ENCODE data around the gene SLC22A12.

SLC22A12 gene

DNA sequence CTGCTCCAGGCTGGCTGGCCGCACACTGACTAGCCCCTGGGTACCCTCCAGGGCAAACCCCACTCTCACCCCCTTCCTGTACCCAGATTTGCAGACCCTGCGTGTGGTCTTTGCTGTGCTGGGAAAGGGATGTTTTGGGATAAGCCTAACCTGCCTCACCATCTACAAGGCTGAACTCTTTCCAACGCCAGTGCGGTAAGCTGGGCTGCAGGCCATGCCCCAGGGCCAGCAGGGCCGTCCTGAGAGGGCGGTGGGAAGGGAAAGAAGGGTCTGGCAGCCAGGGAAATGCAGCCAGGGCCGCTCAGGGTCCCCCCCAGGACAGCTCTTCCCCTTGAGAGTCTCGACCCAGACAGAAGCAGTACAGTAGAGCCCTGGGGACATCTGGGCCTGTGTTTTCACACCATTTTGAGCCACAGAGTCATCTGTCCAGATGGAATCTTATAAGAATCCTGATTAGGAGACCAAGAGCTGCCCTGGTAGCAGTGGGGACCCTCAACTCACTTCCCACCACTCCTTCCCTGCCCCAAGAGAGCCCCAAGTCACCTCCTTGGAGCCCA is 22.4 kb upstream of the SLC22A12 start:
- no peaks in the 10 kb centered on the region for H3K36me3 Mint-ChIP-seq
- no peaks in the 10 kb centered on the region for H3K9me3 Mint-ChIP-seq
- no peak for ATAC-seq
- H3K4me1 Mint-ChIP-seq = no peaks in the 10 kb centered on the region
- no peak overlapping the region for H3K4me3 Mint-ChIP-seq
- H3K27ac Mint-ChIP-seq = no peak overlapping the region
- H3K27me3 Mint-ChIP-seq = peaks cover 22% of the 10 kb centered on the region

DNA sequence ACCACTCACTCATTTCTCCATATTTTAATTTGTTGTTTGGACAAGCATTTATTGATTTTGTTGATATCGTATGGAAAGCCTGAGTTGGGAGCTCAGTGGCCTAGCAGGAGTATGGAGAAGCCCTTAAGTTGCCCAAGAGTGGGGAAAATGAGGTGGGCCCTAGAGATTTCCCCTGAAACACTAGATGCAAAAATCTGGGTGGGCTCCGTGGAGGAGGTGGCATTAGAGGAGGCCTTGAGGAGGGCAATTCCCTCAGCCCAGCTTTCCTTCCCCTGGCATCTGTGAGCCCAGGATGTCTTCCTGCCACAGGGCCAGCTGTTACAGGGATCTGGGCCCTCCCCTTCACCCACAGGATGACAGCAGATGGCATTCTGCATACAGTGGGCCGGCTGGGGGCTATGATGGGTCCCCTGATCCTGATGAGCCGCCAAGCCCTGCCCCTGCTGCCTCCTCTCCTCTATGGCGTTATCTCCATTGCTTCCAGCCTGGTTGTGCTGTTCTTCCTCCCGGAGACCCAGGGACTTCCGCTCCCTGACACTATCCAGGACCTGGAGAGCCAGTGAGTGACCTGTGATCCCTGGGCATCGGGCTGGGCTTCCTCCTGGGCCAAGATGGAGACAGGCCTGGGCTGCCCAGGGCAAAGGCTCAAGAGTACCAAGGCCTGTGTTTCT is 21.6 kb upstream of the SLC22A12 start:
- no peaks in the 10 kb centered on the region for H3K36me3 Mint-ChIP-seq
- H3K4me3 Mint-ChIP-seq = no peak overlapping the region

DNA sequence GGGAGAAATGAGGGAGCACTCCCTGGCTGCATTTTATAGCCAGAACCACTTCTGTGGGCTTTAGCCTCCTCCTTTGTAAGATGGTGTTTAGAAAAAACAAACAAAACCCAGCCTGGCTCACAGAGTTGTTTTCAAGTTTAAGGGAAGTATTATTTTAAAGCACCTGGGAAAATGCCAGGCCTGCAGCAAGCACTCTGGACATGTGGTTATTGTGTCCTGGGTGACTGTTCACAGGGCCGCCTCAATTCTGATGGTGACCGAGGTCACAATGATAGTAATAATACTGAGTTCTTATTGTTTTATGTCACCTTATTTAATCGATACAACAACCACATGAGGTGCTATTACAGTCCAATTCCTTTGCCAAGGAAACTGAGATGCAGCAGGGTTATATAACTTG is 20.7 kb upstream of the SLC22A12 start:
- Mint-ChIP-seq H3K4me3 (no peak overlapping the region), H3K9me3 (no peaks in the 10 kb centered on the region), H3K27me3 (peaks cover 12% of the 10 kb centered on the region), H3K4me1 (no peaks in the 10 kb centered on the region), H3K27ac (no peak overlapping the region), H3K36me3 (no peaks in the 10 kb centered on the region)
- no peak for ATAC-seq

More for the DNA sequence above, 21.6 kb upstream of the SLC22A12 start:
- H3K27ac Mint-ChIP-seq = no peak overlapping the region
- H3K9me3 Mint-ChIP-seq = no peaks in the 10 kb centered on the region
- ATAC-seq = no peak
- no peaks in the 10 kb centered on the region for H3K4me1 Mint-ChIP-seq
- H3K27me3 Mint-ChIP-seq = peaks cover 18% of the 10 kb centered on the region

DNA sequence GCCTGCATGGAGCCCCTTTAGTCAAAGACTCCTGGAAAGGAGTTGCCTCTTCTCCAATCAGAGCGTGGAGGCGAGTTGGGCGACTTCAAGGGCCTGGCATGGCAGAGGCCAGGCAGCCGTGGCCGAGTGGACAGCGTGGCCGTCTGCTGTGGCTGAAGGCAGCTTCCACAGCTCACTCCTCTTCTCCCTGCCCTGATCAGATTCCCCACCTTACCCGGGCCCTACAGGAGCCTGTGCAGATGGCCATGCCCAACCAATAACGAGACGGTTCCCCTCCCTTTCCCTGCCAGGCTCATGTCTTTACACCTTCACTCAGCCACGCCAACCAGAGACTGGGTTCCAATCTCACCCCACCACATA is 20.0 kb upstream of the SLC22A12 start:
- ATAC-seq = no peak
- Mint-ChIP-seq H3K4me3 (no peak overlapping the region), H3K4me1 (no peaks in the 10 kb centered on the region), H3K27me3 (peaks cover 12% of the 10 kb centered on the region), H3K27ac (no peak overlapping the region), H3K36me3 (no peaks in the 10 kb centered on the region), H3K9me3 (no peaks in the 10 kb centered on the region)

DNA sequence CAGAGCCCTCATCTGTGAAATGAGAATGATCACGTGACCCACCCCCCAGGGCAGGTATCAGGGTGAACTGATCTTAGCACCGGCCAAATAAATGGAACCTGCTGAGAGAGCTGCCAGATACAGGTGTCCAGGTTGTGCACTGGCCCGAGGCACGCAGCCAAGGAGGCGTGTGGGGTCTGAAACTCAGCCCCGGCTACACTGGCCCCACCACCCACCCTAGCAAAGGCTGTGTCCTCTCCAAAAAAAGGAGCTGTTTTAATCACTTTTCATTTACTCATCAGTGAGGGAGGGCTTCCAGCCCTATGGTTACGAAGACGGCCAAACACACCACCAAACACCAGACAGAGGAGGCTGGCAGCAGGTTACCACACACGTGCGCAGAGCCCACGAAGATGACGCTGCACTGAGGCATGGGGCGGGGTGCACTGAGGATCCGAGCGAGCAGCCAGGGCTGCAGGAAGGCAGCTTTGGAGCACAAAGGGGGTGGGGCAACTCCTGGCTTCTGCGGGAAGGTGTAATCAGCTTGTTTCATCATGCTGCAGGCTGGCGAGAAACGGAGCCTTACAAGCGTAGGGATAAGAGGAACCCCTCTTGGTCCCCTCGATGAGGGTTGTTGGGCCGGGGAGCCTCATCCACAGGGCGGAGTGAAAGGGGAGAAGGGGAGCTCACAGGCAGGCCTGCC is 19.5 kb upstream of the SLC22A12 start:
- Mint-ChIP-seq H3K9me3 (no peaks in the 10 kb centered on the region), H3K4me3 (no peak overlapping the region), H3K27me3 (peaks cover 17% of the 10 kb centered on the region), H3K36me3 (no peaks in the 10 kb centered on the region), H3K4me1 (no peaks in the 10 kb centered on the region), H3K27ac (no peak overlapping the region)
- no peak for ATAC-seq

DNA sequence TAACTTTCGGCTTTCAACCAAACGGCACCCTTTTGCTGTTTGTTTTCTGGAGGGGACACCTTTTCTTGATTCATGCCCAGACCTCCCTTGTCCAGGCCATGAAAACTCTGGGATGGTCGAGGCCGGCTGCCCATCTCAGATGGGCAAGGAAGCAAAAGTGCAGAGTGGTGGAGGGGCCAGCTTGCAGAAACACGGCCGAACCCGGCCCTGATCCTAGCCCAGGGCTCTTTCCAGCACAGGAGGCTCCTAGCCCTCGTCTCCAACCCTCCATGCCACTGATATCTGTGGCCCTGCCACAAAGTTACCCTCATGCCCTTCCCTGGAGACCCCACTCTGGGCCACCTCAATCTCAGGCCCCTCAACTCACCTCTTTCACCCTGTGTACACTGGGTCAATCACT is 18.9 kb upstream of the SLC22A12 start:
- ATAC-seq = no peak
- no peak overlapping the region for H3K4me3 Mint-ChIP-seq
- no peak overlapping the region for H3K27ac Mint-ChIP-seq

DNA sequence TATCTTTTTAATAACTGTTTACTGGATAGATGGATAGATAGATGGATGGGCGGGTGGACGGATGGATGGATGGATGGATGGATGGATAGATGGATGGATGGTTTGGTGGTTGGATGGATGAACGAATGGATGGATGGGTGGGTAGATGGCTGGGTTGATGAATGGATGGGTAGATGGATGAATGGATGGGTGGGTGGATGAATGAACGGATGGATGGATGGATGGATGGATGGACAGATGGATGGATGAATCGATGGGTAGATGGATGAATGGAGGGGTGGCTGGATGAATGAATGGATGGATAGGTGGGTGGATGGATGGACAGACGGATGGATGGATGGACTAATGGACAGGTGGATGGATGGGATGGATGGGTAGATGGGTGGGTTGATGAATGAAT is 13.8 kb upstream of the SLC22A12 start:
- Mint-ChIP-seq H3K36me3 (no peaks in the 10 kb centered on the region), H3K27me3 (peaks cover 34% of the 10 kb centered on the region), H3K4me1 (peaks cover 4% of the 10 kb centered on the region), H3K27ac (no peak overlapping the region), H3K9me3 (peaks cover 4% of the 10 kb centered on the region), H3K4me3 (no peak overlapping the region)
- no peak for ATAC-seq

More for the DNA sequence above, 18.9 kb upstream of the SLC22A12 start:
- peaks cover 2% of the 10 kb centered on the region for H3K9me3 Mint-ChIP-seq
- no peaks in the 10 kb centered on the region for H3K36me3 Mint-ChIP-seq
- no peaks in the 10 kb centered on the region for H3K4me1 Mint-ChIP-seq
- peaks cover 23% of the 10 kb centered on the region for H3K27me3 Mint-ChIP-seq

DNA sequence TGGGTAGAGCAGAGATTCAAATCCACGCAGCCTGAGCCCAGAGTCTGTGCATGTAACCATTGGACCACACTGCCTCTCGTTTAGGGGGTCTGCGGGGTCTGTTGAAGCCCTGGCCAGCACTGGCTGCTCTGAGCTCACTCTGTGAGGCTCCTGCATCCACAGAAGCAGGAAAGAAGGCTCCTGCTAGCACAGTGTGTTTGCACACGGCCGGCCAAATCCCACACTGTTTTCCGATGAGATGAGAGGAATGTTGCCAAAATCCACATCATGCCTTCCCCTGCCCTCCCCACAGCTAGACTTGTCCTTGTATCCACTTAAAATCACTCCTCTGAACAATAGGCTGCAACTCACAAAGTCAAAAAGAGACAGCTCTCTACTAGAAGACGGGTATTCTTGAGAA is 10.6 kb upstream of the SLC22A12 start:
- peaks cover 4% of the 10 kb centered on the region for H3K4me1 Mint-ChIP-seq
- no peak for ATAC-seq
- H3K4me3 Mint-ChIP-seq = no peak overlapping the region
- H3K9me3 Mint-ChIP-seq = peaks cover 4% of the 10 kb centered on the region
- peaks cover 34% of the 10 kb centered on the region for H3K27me3 Mint-ChIP-seq
- H3K27ac Mint-ChIP-seq = no peak overlapping the region
- H3K36me3 Mint-ChIP-seq = no peaks in the 10 kb centered on the region

DNA sequence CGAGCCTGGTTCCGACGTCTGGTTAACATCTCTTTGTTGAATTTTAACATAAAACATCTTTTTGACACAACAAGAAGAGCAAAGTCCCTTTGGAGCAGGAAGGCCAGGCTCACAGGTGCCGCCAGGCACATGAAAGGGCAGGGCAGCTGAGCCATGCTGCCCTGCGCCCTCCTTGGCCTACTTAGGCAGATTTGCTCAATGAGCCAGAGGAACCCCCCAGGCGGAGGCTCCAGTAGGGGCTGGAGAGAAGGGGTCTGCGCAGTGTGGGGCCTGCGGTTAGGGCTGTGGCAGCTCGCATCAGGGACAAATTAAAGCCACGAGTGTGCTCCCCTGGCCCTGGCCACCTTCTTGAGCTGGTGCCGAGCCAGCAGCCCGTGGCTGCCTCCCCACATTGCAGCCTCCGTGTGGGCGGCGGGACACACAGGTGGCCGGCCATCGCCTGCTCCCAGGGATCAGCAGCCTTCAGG is 9.9 kb upstream of the SLC22A12 start:
- Mint-ChIP-seq H3K9me3 (peaks cover 4% of the 10 kb centered on the region), H3K27ac (no peak overlapping the region), H3K4me3 (no peak overlapping the region), H3K27me3 (peaks cover 36% of the 10 kb centered on the region), H3K4me1 (peaks cover 4% of the 10 kb centered on the region), H3K36me3 (no peaks in the 10 kb centered on the region)
- ATAC-seq = no peak

DNA sequence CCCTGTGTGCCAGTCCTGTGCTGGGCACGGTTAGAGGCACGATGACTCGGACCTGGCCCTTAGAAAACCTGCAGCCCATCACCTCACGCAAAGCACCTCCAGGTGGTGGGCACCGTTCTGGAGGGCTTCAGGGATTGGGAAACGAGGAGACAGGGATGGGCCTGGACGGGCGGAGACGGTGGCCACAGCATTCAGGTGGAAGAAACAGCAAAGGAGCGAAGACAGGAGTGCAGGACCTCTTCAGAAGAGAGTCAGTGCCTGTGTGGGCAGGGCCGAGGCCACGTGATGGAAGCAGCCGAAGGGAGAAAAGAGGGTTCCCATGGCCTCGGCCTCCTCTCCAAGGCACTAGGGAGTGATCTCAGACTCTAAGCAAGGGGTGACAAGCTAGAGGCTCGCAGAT is 8.1 kb upstream of the SLC22A12 start:
- Mint-ChIP-seq H3K4me3 (no peak overlapping the region), H3K4me1 (peaks cover 2% of the 10 kb centered on the region), H3K36me3 (peaks cover under 1% of the 10 kb centered on the region), H3K27me3 (peaks cover 35% of the 10 kb centered on the region), H3K9me3 (peaks cover 3% of the 10 kb centered on the region), H3K27ac (no peak overlapping the region)
- ATAC-seq = no peak

DNA sequence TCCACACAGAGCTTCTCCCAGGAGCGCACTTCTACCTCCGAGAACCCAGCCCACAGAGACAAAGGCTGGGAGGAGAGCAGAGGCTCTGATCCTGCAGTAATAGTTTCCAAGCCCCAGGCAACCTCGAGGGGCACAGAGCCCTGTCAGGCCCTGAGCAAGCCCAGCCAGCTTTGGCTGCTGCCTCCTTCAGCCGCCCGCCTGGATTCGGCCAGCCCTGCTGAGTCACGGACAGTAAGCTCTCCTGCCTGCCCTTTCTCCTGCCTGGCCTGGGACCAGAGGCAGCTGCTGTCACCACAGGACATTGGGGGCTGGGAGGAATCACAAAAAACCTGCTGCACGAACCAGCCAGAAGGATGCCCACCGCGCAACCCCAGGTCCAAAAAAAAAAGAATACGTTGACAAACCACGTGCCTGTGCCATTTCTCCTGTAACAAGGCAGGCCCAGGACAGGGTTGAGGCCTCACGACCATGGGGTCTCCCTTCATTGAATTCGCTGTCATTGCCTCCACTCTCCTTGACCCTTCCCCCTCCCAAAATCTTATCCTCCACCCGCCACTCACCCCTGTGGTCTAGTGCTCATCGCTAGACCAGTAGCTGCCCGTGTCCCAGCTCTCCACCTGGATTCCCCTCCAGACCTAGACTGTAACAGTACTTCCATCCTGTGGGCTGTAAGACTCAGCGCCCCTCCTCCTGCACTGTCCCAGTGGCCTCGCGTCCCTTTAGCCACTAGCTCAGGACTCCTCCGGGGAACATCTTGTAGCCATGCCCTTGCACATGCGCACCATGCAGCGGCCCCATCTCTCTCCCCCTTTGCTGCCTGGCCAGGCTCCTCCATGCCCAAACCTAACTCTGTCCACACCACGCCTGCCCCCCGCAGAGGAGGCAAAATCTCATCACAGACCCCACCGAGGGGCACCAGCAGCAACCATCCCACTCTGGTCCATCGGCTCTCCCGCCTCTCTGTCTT is 7.4 kb upstream of the SLC22A12 start:
- H3K27ac Mint-ChIP-seq = no peak overlapping the region
- H3K9me3 Mint-ChIP-seq = peaks cover 10% of the 10 kb centered on the region
- peaks cover 36% of the 10 kb centered on the region for H3K27me3 Mint-ChIP-seq
- H3K4me1 Mint-ChIP-seq = no peaks in the 10 kb centered on the region
- H3K4me3 Mint-ChIP-seq = no peak overlapping the region
- peaks cover 7% of the 10 kb centered on the region for H3K36me3 Mint-ChIP-seq
- no peak for ATAC-seq

DNA sequence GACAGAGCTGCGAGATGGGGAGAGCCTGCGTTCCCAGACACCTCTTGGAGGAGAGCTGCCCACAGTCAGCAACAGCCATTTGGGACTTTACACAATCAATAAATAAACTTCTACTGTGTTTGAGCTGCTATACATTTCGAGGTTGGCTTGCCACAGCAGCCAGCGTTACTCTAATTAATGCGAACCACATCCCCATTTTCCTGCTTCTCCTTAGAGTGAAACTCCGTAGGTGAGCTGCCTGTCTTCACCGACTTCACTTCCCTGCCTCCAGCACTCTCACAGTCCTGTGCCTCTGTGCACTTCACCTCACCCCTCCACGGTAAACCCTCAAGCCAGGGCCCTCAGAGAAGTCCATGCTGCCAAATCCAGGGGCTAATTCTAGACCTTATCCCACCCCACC is 5.9 kb upstream of the SLC22A12 start:
- H3K27ac Mint-ChIP-seq = no peak overlapping the region
- H3K27me3 Mint-ChIP-seq = peaks cover 48% of the 10 kb centered on the region
- no peak overlapping the region for H3K4me3 Mint-ChIP-seq
- no peaks in the 10 kb centered on the region for H3K4me1 Mint-ChIP-seq
- H3K36me3 Mint-ChIP-seq = peaks cover 7% of the 10 kb centered on the region
- peaks cover 16% of the 10 kb centered on the region for H3K9me3 Mint-ChIP-seq
- no peak for ATAC-seq

DNA sequence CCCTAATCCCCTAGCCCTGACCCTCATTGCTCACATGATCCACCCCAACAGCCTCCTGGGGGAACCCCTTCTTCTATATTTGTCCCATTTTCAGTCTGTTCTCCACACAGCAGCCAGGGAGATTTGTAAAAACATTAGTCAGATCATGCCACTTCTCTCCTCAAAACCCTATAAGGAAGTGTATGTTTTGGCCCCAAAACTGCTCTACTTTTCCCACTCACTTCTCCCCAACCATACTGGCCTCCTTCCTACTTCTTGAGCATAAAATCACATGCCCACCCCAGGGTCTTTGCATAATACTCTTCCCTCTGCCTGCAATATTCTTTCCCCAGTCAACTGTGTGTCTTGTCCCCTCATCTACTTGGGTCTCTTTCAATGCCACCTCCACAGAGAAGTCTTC is 4.7 kb upstream of the SLC22A12 start:
- peaks cover 48% of the 10 kb centered on the region for H3K27me3 Mint-ChIP-seq
- H3K4me3 Mint-ChIP-seq = no peak overlapping the region

DNA sequence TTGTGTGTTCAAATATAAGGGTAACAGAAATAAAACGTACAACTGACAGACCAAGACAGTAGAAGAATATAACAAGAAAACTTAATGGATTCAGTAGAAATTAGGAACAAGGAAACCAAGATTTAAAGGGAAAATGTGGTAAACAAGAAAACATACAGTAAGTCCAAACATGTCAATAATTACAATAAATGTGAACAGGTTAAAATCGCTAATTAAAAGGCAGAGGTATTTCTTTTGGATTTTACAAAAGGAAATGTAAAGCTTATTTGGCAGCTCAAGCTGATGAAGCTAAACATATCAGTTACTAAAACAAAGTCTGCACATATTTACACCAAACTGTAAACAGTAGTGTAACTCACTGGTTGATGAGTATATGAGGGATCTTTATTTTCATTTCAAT is 2.3 kb upstream of the SLC22A12 start:
- Mint-ChIP-seq H3K4me3 (no peak overlapping the region), H3K9me3 (peaks cover 16% of the 10 kb centered on the region), H3K36me3 (peaks cover 7% of the 10 kb centered on the region), H3K27me3 (peaks cover 59% of the 10 kb centered on the region), H3K27ac (no peak overlapping the region), H3K4me1 (no peaks in the 10 kb centered on the region)
- ATAC-seq = no peak

More for the DNA sequence above, 4.7 kb upstream of the SLC22A12 start:
- no peak for ATAC-seq
- H3K36me3 Mint-ChIP-seq = peaks cover 7% of the 10 kb centered on the region
- H3K9me3 Mint-ChIP-seq = peaks cover 16% of the 10 kb centered on the region
- H3K27ac Mint-ChIP-seq = no peak overlapping the region
- H3K4me1 Mint-ChIP-seq = no peaks in the 10 kb centered on the region

All from stimulated activated memory B cell treated with anti-CD40 and anti-IgM and Interleukin-4, amounts not matched to agents 10 μg/mL and 1 μg/mL and 100 μg/mL, for 72 hours (primary cell).